HepG2 (cell line): ENCODE results near the gene ANKZF1. TPM values are rescaled to one million over a fixed set of nuclear protein-coding genes. Genes with fewer than 3 reads are reported as not detected.

Experiments used
- BCL6 ChIP-seq: IDR thresholded peaks from 2 replicates; pipeline ENCODE4 v1.6.1; 2016; ENCODE audit warnings: missing genetic modification reagents, missing compliant biosample characterization
- HNRNPUL1 ChIP-seq: fragments of 200-400 bp; formaldehyde crosslinking; IDR thresholded peaks from 2 replicates; pipeline ENCODE4 v1.6.1; 2017; ENCODE audit warnings: low read depth, mild to moderate bottlenecking, low read length, moderate library complexity
- MTF2 ChIP-seq: sonication (generic); formaldehyde crosslinking; IDR thresholded peaks from 2 replicates; pipeline ENCODE4 v1.5.0; 2020; ENCODE audit warnings: missing genetic modification reagents, borderline replicate concordance
- NCOA5 ChIP-seq: sonication (generic); formaldehyde crosslinking; IDR thresholded peaks from 2 replicates; pipeline ENCODE4 v1.4.0; 2020; ENCODE audit warnings: missing genetic modification reagents
- SP1 ChIP-seq, 2 experiments: fragments of 450-650 bp in 1 of 2; sonication (generic) in 1 of 2; formaldehyde crosslinking in 1 of 2; IDR thresholded peaks; 2 replicates each; pipeline versions ENCODE4 v1.4.0 to v1.6.1; 2016 to 2020; ENCODE audit warnings: missing genetic modification reagents in 1 of 2
- TCF12 ChIP-seq, 2 experiments: fragments of 450-650 bp in 1 of 2; sonication (generic) in 1 of 2; formaldehyde crosslinking in 1 of 2; IDR thresholded peaks; 2 replicates each; pipeline versions ENCODE4 v1.6.1 to v1.8.0; 2017 to 2022; ENCODE audit warnings: antibody characterized with exemption in 1 of 2, mild to moderate bottlenecking in 1 of 2, missing genetic modification reagents in 1 of 2, moderate library complexity in 1 of 2
- XRCC5 ChIP-seq: fragments of 200-400 bp; formaldehyde crosslinking; optimal IDR thresholded peaks from 2 replicates; pipeline ENCODE3; 2017; ENCODE audit warnings: mild to moderate bottlenecking, low read length
- ZNF230 ChIP-seq: sonication (generic); formaldehyde crosslinking; IDR thresholded peaks from 2 replicates; pipeline ENCODE4 v1.4.0; 2020; ENCODE audit warnings: mild to moderate bottlenecking, missing genetic modification reagents
- ZNF329 ChIP-seq: sonication (generic); formaldehyde crosslinking; IDR thresholded peaks from 2 replicates; pipeline ENCODE4 v1.9.0; 2021; ENCODE audit warnings: low read depth, mild to moderate bottlenecking, missing genetic modification reagents
- ZNF549 ChIP-seq: sonication (generic); formaldehyde crosslinking; IDR thresholded peaks from 2 replicates; pipeline ENCODE4 v1.5.0; 2020; ENCODE audit warnings: missing genetic modification reagents
- ZNF563 ChIP-seq: sonication (generic); formaldehyde crosslinking; IDR thresholded peaks from 2 replicates; pipeline ENCODE4 v1.8.0; 2022; ENCODE audit warnings: mild to moderate bottlenecking, moderate library complexity, missing genetic modification reagents
- ZNF737 ChIP-seq: sonication (generic); formaldehyde crosslinking; IDR thresholded peaks from 2 replicates; pipeline ENCODE4 v1.5.0; 2020; ENCODE audit warnings: missing genetic modification reagents, mild to moderate bottlenecking, borderline replicate concordance
- polyA plus RNA-seq, 8 experiments: library from polyadenylated mRNA; depleted of rRNA in 3 of 8; stranded (reverse) in 7 of 8; unstranded in 1 of 8; fragments of >200 nt; fragmentation: Illumina TruSeq in 4 of 8; extraction: Trizol in 4 of 8; gene quantifications; 2 replicates each; pipeline versions ENCODE4 v1.2.1 to v1.2.3, GENCODE V29; 2011 to 2016; ENCODE audit warnings: low read depth in 4 of 8, missing spikeins in 1 of 8, mixed read lengths in 1 of 8; ENCODE audit not compliant: insufficient read depth in 1 of 8
- total RNA-seq, 5 experiments: library from RNA; depleted of rRNA; stranded (reverse); fragments of >200 nt; fragmentation: Illumina TruSeq; extraction: Trizol; gene quantifications; 2 replicates each; pipeline ENCODE4 v1.2.3, GENCODE V29; 2016; ENCODE audit warnings: low read depth in 1 of 5
- TF ChIP-seq, protein P1 (sequence below): sonication (generic); formaldehyde crosslinking; IDR thresholded peaks from 2 replicates; pipeline ENCODE4 v1.5.0; 2020; ENCODE audit warnings: missing genetic modification reagents
- TF ChIP-seq, protein P2 (sequence below): sonication (generic); formaldehyde crosslinking; IDR thresholded peaks from 2 replicates; pipeline ENCODE4 v1.5.0; 2020; ENCODE audit warnings: mild to moderate bottlenecking, missing genetic modification reagents
- TF ChIP-seq, protein P3 (sequence below): sonication (generic); formaldehyde crosslinking; IDR thresholded peaks from 2 replicates; pipeline ENCODE4 v1.4.0; 2020; ENCODE audit warnings: low read depth, missing genetic modification reagents
- TF ChIP-seq, protein P4 (sequence below): sonication (generic); formaldehyde crosslinking; IDR thresholded peaks from 2 replicates; pipeline ENCODE4 v1.8.0; 2022; ENCODE audit warnings: mild to moderate bottlenecking, missing genetic modification reagents, borderline replicate concordance
- TF ChIP-seq, protein P5 (sequence below): sonication (generic); formaldehyde crosslinking; IDR thresholded peaks from 2 replicates; pipeline ENCODE4 v1.8.1; 2023; ENCODE audit warnings: mild to moderate bottlenecking, inconsistent platforms, moderate library complexity, missing genetic modification reagents, borderline replicate concordance

ANKZF1 gene
- total and polyA plus RNA-seq, 2 of the 13 experiments (the other 11 are each of a cell fraction or from before 2014, with no cell fraction given), result 25.3 to 128 TPM

DNA sequence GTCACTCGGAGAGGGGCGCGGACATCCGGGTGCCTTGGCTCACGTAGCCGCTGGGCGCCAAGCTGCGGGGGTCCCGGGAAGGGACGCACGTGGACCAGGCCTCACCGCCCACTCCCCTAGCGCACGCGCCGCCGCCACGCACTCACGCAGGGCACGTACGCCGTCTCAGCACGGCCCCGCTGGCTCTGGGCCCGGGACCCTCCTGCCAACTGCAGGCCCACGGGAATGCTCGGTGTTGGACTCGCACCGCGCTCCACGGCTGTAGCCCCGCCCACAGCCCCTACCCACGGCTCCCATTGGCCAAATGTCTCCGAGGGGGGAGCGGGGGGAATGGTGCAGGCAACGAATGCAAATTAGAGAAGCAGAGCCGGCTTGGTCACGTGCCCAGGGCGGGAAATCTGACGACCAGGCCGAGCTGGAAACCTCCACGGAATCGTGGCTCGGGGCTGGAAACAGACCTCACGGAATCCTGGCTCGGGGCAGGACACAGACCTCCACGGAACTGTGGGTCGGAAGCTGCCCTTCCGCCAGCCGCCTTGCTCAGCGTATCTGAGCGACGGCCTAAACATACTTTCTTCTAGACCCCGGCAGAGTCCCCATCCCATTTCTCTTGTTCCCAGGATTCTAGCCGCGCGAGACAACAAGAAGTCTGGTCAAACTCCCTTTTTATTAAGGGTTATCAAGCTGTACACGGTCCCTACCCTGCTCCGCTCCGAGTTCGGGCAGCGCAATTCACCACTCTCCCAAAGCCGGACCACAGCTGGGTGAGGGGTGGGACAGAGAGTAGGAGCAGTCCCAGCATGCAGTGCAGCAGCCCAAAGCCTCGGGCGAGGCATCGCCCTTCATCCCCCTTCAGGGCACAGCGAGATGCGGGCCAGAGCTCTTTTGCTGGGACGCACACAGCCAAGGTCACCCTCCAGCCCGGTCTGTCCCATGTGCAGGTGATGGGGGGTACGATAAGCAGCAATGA lies 10.6 kb upstream of the ANKZF1 start, which contains the start of gene ABCB6 (continued):
- TF ChIP-seq, protein P1, sequence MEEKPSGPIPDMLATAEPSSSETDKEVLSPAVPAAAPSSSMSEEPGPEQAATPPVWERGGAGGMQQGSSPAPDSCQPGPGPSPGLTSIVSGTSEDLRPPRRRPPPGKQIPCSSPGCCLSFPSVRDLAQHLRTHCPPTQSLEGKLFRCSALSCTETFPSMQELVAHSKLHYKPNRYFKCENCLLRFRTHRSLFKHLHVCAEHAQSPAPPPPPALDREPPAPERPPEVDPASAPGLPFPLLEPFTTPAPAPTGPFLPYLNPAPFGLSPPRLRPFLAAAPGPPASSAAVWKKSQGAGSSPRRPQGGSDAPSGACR (CRISPR knock-in tag), result peak; percentile 99
- no peak; the same call in 1 of the 2 replicates for TF ChIP-seq ZNF737 (CRISPR knock-in tag)
- TF ChIP-seq ZNF230 (CRISPR knock-in tag), result peak; percentile 100
- TF ChIP-seq BCL6 (CRISPR knock-in tag), result peak; percentile 68; the same call in 1 of the 2 replicates
- peak; percentile 94; the same call in 1 of the 2 replicates for TF ChIP-seq MTF2
- TF ChIP-seq ZNF549 (CRISPR knock-in tag), result no peak
- TF ChIP-seq SP1 (IDR thresholded peaks at IDR 0.05), result no peak
- peak; percentile 95 for TF ChIP-seq SP1 (CRISPR knock-in tag; IDR thresholded peaks at IDR 0.05)
- TF ChIP-seq, protein P2, sequence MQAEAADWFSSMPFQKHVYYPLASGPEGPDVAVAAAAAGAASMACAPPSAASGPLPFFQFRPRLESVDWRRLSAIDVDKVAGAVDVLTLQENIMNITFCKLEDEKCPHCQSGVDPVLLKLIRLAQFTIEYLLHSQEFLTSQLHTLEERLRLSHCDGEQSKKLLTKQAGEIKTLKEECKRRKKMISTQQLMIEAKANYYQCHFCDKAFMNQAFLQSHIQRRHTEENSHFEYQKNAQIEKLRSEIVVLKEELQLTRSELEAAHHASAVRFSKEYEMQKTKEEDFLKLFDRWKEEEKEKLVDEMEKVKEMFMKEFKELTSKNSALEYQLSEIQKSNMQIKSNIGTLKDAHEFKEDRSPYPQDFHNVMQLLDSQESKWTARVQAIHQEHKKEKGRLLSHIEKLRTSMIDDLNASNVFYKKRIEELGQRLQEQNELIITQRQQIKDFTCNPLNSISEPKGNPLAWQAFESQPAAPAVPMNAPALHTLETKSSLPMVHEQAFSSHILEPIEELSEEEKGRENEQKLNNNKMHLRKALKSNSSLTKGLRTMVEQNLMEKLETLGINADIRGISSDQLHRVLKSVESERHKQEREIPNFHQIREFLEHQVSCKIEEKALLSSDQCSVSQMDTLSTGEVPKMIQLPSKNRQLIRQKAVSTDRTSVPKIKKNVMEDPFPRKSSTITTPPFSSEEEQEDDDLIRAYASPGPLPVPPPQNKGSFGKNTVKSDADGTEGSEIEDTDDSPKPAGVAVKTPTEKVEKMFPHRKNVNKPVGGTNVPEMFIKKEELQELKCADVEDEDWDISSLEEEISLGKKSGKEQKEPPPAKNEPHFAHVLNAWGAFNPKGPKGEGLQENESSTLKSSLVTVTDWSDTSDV (CRISPR knock-in tag), result no peak; the same call in 1 of the 2 replicates
- TF ChIP-seq, protein P3, sequence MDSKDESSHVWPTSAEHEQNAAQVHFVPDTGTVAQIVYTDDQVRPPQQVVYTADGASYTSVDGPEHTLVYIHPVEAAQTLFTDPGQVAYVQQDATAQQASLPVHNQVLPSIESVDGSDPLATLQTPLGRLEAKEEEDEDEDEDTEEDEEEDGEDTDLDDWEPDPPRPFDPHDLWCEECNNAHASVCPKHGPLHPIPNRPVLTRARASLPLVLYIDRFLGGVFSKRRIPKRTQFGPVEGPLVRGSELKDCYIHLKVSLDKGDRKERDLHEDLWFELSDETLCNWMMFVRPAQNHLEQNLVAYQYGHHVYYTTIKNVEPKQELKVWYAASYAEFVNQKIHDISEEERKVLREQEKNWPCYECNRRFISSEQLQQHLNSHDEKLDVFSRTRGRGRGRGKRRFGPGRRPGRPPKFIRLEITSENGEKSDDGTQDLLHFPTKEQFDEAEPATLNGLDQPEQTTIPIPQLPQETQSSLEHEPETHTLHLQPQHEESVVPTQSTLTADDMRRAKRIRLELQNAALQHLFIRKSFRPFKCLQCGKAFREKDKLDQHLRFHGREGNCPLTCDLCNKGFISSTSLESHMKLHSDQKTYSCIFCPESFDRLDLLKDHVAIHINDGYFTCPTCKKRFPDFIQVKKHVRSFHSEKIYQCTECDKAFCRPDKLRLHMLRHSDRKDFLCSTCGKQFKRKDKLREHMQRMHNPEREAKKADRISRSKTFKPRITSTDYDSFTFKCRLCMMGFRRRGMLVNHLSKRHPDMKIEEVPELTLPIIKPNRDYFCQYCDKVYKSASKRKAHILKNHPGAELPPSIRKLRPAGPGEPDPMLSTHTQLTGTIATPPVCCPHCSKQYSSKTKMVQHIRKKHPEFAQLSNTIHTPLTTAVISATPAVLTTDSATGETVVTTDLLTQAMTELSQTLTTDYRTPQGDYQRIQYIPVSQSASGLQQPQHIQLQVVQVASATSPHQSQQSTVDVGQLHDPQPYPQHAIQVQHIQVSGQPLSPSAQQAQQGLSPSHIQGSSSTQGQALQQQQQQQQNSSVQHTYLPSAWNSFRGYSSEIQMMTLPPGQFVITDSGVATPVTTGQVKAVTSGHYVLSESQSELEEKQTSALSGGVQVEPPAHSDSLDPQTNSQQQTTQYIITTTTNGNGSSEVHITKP (CRISPR knock-in tag), result no peak; the same call in none of the 2 replicates
- TF ChIP-seq, protein P4, sequence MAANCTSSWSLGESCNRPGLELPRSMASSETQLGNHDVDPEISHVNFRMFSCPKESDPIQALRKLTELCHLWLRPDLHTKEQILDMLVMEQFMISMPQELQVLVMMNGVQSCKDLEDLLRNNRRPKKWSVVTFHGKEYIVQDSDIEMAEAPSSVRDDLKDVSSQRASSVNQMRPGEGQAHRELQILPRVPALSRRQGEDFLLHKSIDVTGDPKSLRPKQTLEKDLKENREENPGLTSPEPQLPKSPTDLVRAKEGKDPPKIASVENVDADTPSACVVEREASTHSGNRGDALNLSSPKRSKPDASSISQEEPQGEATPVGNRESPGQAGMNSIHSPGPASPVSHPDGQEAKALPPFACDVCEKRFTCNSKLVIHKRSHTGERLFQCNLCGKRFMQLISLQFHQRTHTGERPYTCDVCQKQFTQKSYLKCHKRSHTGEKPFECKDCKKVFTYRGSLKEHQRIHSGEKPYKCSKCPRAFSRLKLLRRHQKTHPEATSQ, result peak; percentile 98
- TF ChIP-seq HNRNPUL1, result no peak
- no peak; the same call in 1 of the 2 replicates for TF ChIP-seq ZNF329 (CRISPR knock-in tag)
- TF ChIP-seq NCOA5 (CRISPR knock-in tag), result no peak
- TF ChIP-seq, protein P5, sequence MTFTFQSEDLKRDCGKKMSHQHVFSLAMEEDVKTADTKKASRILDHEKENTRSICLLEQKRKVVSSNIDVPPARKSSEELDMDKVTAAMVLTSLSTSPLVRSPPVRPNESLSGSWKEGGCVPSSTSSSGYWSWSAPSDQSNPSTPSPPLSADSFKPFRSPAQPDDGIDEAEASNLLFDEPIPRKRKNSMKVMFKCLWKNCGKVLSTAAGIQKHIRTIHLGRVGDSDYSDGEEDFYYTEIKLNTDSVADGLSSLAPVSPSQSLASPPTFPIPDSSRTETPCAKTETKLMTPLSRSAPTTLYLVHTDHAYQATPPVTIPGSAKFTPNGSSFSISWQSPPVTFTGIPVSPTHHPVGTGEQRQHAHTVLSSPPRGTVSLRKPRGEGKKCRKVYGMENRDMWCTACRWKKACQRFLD (CRISPR knock-in tag), result peak; percentile 73
- TF ChIP-seq TCF12 (IDR thresholded peaks at IDR 0.05), result no peak
- TF ChIP-seq TCF12 (CRISPR knock-in tag; IDR thresholded peaks at IDR 0.05), result peak; percentile 99
- peak; percentile 98 for TF ChIP-seq ZNF563 (CRISPR knock-in tag)
- peak; percentile 81 for TF ChIP-seq XRCC5
